Adrenal gland (tissue), 5 donors: ENCODE measurements around the gene AUTS2.

ENCODE experiments used
- POLR2A ChIP-seq, 2 donors: fragments of 450-650 bp; IDR thresholded peaks; one replicate each; pipeline ENCODE4 v1.6.1; 2017; ENCODE audit warnings: antibody characterized with exemption in 2 of 2, mild to moderate bottlenecking in 2 of 2, moderate library complexity in 1 of 2
- TF ChIP-seq, protein P1 (sequence below), 6 experiments: fragments of 450-650 bp in 4 of 6; fragments of 200-600 bp in 2 of 6; sonication (generic) in 1 of 6; IDR thresholded peaks; 1 replicate in 5 of 6; 2 replicates in 1 of 6; pipeline versions ENCODE4 v1.5.1 to v1.8.0; 2016 to 2021; ENCODE audit warnings: antibody characterized with exemption in 6 of 6, mild to moderate bottlenecking in 2 of 6, moderate library complexity in 1 of 6
- donor health status: DM: no; HTN: no; CAD: no.

DNA sequence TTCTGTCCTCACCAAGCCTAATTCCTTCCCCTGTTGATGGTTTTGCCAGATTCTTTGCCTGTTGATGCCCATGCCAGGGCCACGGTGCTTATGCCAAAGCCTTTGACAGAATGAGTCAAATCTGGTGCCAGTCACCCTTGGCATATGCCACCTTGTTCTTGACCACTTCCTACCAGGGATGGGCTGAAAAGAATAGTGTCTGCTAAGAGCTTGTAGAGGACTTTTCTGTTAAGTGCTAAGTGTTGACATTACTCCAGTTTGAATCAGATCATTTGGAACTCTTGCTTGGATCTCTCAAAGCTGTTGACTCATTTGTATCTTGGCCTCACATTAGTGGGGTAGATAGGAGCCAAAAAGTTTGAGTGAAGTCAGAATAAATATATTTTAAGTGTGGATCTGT lies 661.2 kb downstream of the AUTS2 start:
- TF ChIP-seq, protein P1, sequence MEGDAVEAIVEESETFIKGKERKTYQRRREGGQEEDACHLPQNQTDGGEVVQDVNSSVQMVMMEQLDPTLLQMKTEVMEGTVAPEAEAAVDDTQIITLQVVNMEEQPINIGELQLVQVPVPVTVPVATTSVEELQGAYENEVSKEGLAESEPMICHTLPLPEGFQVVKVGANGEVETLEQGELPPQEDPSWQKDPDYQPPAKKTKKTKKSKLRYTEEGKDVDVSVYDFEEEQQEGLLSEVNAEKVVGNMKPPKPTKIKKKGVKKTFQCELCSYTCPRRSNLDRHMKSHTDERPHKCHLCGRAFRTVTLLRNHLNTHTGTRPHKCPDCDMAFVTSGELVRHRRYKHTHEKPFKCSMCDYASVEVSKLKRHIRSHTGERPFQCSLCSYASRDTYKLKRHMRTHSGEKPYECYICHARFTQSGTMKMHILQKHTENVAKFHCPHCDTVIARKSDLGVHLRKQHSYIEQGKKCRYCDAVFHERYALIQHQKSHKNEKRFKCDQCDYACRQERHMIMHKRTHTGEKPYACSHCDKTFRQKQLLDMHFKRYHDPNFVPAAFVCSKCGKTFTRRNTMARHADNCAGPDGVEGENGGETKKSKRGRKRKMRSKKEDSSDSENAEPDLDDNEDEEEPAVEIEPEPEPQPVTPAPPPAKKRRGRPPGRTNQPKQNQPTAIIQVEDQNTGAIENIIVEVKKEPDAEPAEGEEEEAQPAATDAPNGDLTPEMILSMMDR (IDR thresholded peaks at IDR 0.05) = no peak
- no peak for TF ChIP-seq POLR2A (IDR thresholded peaks at IDR 0.05)
